NT2/D1 (cell line): Measurements from ENCODE around the gene CEACAM21.

ENCODE experiments used
- DNase-seq: peaks from one replicate; pipeline ENCODE4 v3.0.0-alpha.2; 2011; ENCODE audit warnings: low read depth, low spot score
- H3K27me3 ChIP-seq: 2 replicates; pipeline ENCODE4 v1.6.0; 2011; ENCODE audit warnings: mild to moderate bottlenecking; ENCODE audit not compliant: insufficient read length, insufficient read depth
- H3K36me3 ChIP-seq: 2 replicates; pipeline ENCODE4 v1.6.1; 2011; ENCODE audit warnings: mild to moderate bottlenecking, low read length, mixed read lengths; ENCODE audit not compliant: insufficient read depth, insufficient read length
- H3K4me1 ChIP-seq: 2 replicates; pipeline ENCODE4 v1.5.1; 2011; ENCODE audit not compliant: insufficient read depth, insufficient read length
- H3K4me3 ChIP-seq: 2 replicates; pipeline ENCODE4 v1.5.1; 2011; ENCODE audit warnings: low read depth; ENCODE audit not compliant: insufficient read length
- H3K9ac ChIP-seq: 2 replicates; pipeline ENCODE4 v1.6.0; 2011; ENCODE audit warnings: low read depth; ENCODE audit not compliant: insufficient read length
- H3K9me3 ChIP-seq: 2 replicates; pipeline ENCODE4 v1.5.1; 2011; ENCODE audit warnings: mild to moderate bottlenecking, low read length; ENCODE audit not compliant: insufficient read depth
- SUZ12 ChIP-seq: IDR thresholded peaks from 2 replicates; pipeline ENCODE4 v1.6.1; 2011; ENCODE audit not compliant: insufficient read length, insufficient read depth; ENCODE audit errors: extremely low read depth
- YY1 ChIP-seq: IDR thresholded peaks from 2 replicates; pipeline ENCODE4 v1.6.1; 2011; ENCODE audit not compliant: insufficient read length, insufficient read depth
- ZNF274 ChIP-seq: IDR thresholded peaks from 2 replicates; pipeline ENCODE4 v1.6.1; 2011; ENCODE audit warnings: mild to moderate bottlenecking, low read depth, low read length

Gene CEACAM21

GRCh38 chr19:41607668-41608067, 31.7 kb downstream of the CEACAM21 start:
- Histone ChIP-seq H3K27me3 (peaks cover 97% of the 10 kb centered on the region), H3K4me1 (no peaks in the 10 kb centered on the region), H3K9me3 (no peaks in the 10 kb centered on the region), H3K9ac (no peak overlapping the region), H3K36me3 (no peaks in the 10 kb centered on the region), H3K4me3 (no peak overlapping the region)
- TF ChIP-seq YY1, result no peak
- no peak for TF ChIP-seq SUZ12
- no peak for TF ChIP-seq ZNF274
- no peak for DNase-seq

GRCh38 chr19:41610789-41611188, 34.8 kb downstream of the CEACAM21 start:
- DNase-seq, result no peak
- H3K4me1 ChIP-seq, result no peaks in the 10 kb centered on the region
- no peaks in the 10 kb centered on the region for H3K9me3 ChIP-seq
- no peaks in the 10 kb centered on the region for H3K36me3 ChIP-seq
- no peak overlapping the region for H3K9ac ChIP-seq
- H3K27me3 ChIP-seq, result peaks cover 95% of the 10 kb centered on the region
- H3K4me3 ChIP-seq, result no peak overlapping the region
- no peak for TF ChIP-seq SUZ12
- no peak for TF ChIP-seq ZNF274

- no peak for TF ChIP-seq ZNF274
- TF ChIP-seq YY1, result no peak
- no peak for TF ChIP-seq SUZ12
- no peak for DNase-seq
Observed at GRCh38 chr19:41612483-41612882, 36.5 kb downstream of the CEACAM21 start.

GRCh38 chr19:41615207-41615606, 39.2 kb downstream of the CEACAM21 start:
- DNase-seq, result no peak
- H3K9ac ChIP-seq, result no peak overlapping the region
- no peaks in the 10 kb centered on the region for H3K9me3 ChIP-seq
- no peaks in the 10 kb centered on the region for H3K4me1 ChIP-seq
- no peak overlapping the region for H3K4me3 ChIP-seq
- TF ChIP-seq ZNF274 (no peak), YY1 (no peak), SUZ12 (no peak)
- H3K36me3 ChIP-seq, result no peaks in the 10 kb centered on the region
- H3K27me3 ChIP-seq, result peaks cover 91% of the 10 kb centered on the region

More at GRCh38 chr19:41612483-41612882, 36.5 kb downstream of the CEACAM21 start:
- H3K27me3 ChIP-seq, result peaks cover 93% of the 10 kb centered on the region
- H3K9ac ChIP-seq, result no peak overlapping the region
- no peaks in the 10 kb centered on the region for H3K36me3 ChIP-seq
- H3K4me3 ChIP-seq, result no peak overlapping the region
- H3K9me3 ChIP-seq, result no peaks in the 10 kb centered on the region
- H3K4me1 ChIP-seq, result no peaks in the 10 kb centered on the region

- H3K4me1 ChIP-seq, result no peaks in the 10 kb centered on the region
- H3K27me3 ChIP-seq, result peaks cover 93% of the 10 kb centered on the region
- no peak overlapping the region for H3K4me3 ChIP-seq
- H3K9ac ChIP-seq, result no peak overlapping the region
- TF ChIP-seq SUZ12 (no peak), ZNF274 (no peak), YY1 (no peak)
- no peaks in the 10 kb centered on the region for H3K36me3 ChIP-seq
- H3K9me3 ChIP-seq, result no peaks in the 10 kb centered on the region
- peak; percentile 3 for DNase-seq
Observed at GRCh38 chr19:41616792-41617621, 41.0 kb downstream of the CEACAM21 start.

GRCh38 chr19:41617941-41618730, 42.2 kb downstream of the CEACAM21 start:
- H3K27me3 ChIP-seq, result peaks cover 94% of the 10 kb centered on the region

GRCh38 chr19:41619018-41619556, 43.1 kb downstream of the CEACAM21 start:
- peaks cover 94% of the 10 kb centered on the region for H3K27me3 ChIP-seq
- no peaks in the 10 kb centered on the region for H3K36me3 ChIP-seq
- no peaks in the 10 kb centered on the region for H3K9me3 ChIP-seq
- TF ChIP-seq ZNF274 (no peak), YY1 (no peak), SUZ12 (no peak)
- no peaks in the 10 kb centered on the region for H3K4me1 ChIP-seq
- DNase-seq, result no peak
- no peak overlapping the region for H3K9ac ChIP-seq
- no peak overlapping the region for H3K4me3 ChIP-seq

More at GRCh38 chr19:41617941-41618730, 42.2 kb downstream of the CEACAM21 start:
- TF ChIP-seq SUZ12 (no peak), YY1 (no peak), ZNF274 (no peak)
- DNase-seq, result no peak
- no peaks in the 10 kb centered on the region for H3K9me3 ChIP-seq
- no peak overlapping the region for H3K4me3 ChIP-seq
- H3K4me1 ChIP-seq, result no peaks in the 10 kb centered on the region
- no peaks in the 10 kb centered on the region for H3K36me3 ChIP-seq
- H3K9ac ChIP-seq, result no peak overlapping the region
